Naive thymus-derived CD8-positive, alpha-beta T cell (primary cell): Measurements from ENCODE around the gene MTCL3.

ENCODE experiments used
- ATAC-seq, 2 donors: fragments of 150-1000 bp; cut with Tn5 transposase in 1 of 2; sonication (Bioruptor Pico), chemical (Tn5 transposase) in 1 of 2; 1 replicate in 1 of 2; 2 replicates in 1 of 2; pipeline ENCODE4 v1.10.0; 2021; ENCODE audit warnings: mild to moderate bottlenecking in 2 of 2, moderate library complexity in 2 of 2
- POLR2A ChIA-PET: fragments of 350-600 bp; sonication (Branson Sonifier 250); formaldehyde crosslinking; loops from one replicate; lab custom pipeline; 2021; ENCODE audit warnings: antibody characterized with exemption; lab: Charles Lee
- DNase-seq, 10 donors: peaks; one replicate each; pipeline versions ENCODE4 v3.0.0 to v3.0.0-alpha.2; 2020 to 2022
- H3K27ac Mint-ChIP-seq, 10 donors: one replicate each; pipeline ENCODE4 v1.8.0; 2020 to 2022; ENCODE audit warnings: mild to moderate bottlenecking in 10 of 10, mixed read lengths in 10 of 10, moderate library complexity in 4 of 10, inconsistent platforms in 1 of 10
- H3K27me3 Mint-ChIP-seq, 5 donors: one replicate each; pipeline ENCODE4 v1.8.0; 2021 to 2022; ENCODE audit warnings: mixed read lengths in 5 of 5
- H3K36me3 Mint-ChIP-seq, 3 donors: one replicate each; pipeline ENCODE4 v1.8.0; 2020 to 2022; ENCODE audit warnings: mixed read lengths in 3 of 3, mild to moderate bottlenecking in 2 of 3, inconsistent platforms in 1 of 3
- H3K4me1 Mint-ChIP-seq, 4 donors: one replicate each; pipeline ENCODE4 v1.8.0; 2021 to 2022; ENCODE audit warnings: mixed read lengths in 4 of 4
- H3K4me3 Mint-ChIP-seq, 10 donors: one replicate each; pipeline ENCODE4 v1.8.0; 2020 to 2022; ENCODE audit warnings: mild to moderate bottlenecking in 10 of 10, mixed read lengths in 10 of 10, moderate library complexity in 6 of 10, inconsistent platforms in 1 of 10
- H3K9me3 Mint-ChIP-seq, 9 donors: one replicate each; pipeline ENCODE4 v1.8.0; 2020 to 2022; ENCODE audit warnings: mixed read lengths in 9 of 9, mild to moderate bottlenecking in 3 of 9, inconsistent platforms in 1 of 9, moderate library complexity in 1 of 9

The MTCL3 gene

DNA sequence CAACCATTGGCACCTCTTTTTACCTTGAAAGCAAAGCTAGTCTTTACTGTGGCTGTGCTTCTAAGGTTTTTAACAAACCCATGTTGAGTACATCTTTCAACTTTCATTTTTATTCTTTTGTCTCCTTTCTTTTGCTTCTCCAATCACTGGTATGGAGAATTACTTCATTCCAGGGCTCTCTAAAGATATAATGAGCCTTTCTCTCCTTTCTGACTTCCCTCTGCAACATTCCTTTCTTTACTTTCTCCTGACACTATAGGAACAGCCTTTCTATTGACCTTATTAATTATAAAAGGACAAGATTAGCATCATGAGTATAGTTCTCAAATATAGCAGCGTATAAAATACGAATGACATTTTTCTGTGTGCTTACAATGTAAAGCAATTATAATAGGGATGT lies 36.8 kb downstream of the MTCL3 start:
- Mint-ChIP-seq H3K4me1 (peaks cover 13 to 22% (median 20%) of the 10 kb centered on the region in 4 donors), H3K36me3 (peaks cover 0 to 9% (median 0%) of the 10 kb centered on the region in 3 donors), H3K27ac (no peak overlapping the region), H3K9me3 (no peaks in the 10 kb centered on the region), H3K4me3 (no peak overlapping the region), H3K27me3 (peaks cover 0 to 12% (median 6%) of the 10 kb centered on the region in 5 donors)
- DNase-seq (no peak), ATAC-seq (no peak)
- POLR2A ChIA-PET, result no interaction called here

DNA sequence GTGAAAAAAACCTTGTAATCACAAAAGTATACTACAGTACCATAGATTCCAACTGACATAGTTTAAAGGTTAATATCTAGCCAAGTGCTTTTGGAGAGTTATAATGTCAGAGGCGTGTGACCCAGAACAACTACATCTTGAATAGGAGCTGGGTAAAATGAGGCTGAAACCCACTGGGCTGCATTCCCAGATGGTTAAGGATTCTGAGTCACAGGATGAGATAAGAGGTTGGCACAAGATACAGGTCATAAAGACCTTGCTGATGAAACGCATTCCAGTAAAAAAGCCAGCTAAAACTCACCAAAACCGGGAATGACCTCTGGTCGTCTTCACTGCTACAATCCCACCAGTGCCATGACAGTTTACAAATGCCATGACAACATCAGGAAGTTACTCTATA lies 37.5 kb downstream of the MTCL3 start:
- Mint-ChIP-seq H3K36me3 (peaks cover 0 to 9% (median 0%) of the 10 kb centered on the region in 3 donors), H3K4me1 (peaks cover 13 to 22% (median 20%) of the 10 kb centered on the region in 4 donors)

DNA sequence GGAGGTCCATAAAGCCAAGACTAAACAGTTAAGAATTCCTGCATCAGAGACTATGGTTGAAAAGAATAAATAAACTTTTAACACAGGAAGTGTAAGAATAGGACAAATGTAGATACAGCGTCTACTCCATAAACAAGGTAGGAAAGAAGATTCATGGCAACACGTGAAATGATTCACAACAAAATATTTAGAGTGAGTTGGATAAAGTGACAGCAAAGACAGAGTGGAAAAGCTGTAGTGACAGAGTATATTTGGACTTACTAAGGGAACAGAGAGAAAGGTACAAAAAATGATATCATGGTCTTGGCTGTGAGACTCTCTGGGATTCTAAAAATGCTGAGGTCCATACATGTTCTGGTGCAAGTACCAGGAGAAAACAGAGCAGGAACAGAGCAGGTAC lies 38.0 kb downstream of the MTCL3 start:
- POLR2A ChIA-PET, result no interaction called here
- H3K36me3 Mint-ChIP-seq, result peaks cover 0 to 11% (median 1%) of the 10 kb centered on the region in 3 donors
- no peak overlapping the region for H3K27ac Mint-ChIP-seq
- no peak overlapping the region for H3K4me3 Mint-ChIP-seq
- peaks cover 13 to 22% (median 20%) of the 10 kb centered on the region in 4 donors for H3K4me1 Mint-ChIP-seq
- DNase-seq (no peak), ATAC-seq (no peak)
- H3K27me3 Mint-ChIP-seq, result peaks cover 0 to 12% (median 8%) of the 10 kb centered on the region in 5 donors
- H3K9me3 Mint-ChIP-seq, result peaks cover 0 to under 1% (median 0%) of the 10 kb centered on the region in 9 donors

More for the DNA sequence above, 37.5 kb downstream of the MTCL3 start:
- H3K4me3 Mint-ChIP-seq, result no peak overlapping the region
- H3K27me3 Mint-ChIP-seq, result peaks cover 0 to 12% (median 7%) of the 10 kb centered on the region in 5 donors
- POLR2A ChIA-PET, result no interaction called here
- no peak overlapping the region for H3K27ac Mint-ChIP-seq
- ATAC-seq (no peak), DNase-seq (no peak)
- no peaks in the 10 kb centered on the region for H3K9me3 Mint-ChIP-seq

DNA sequence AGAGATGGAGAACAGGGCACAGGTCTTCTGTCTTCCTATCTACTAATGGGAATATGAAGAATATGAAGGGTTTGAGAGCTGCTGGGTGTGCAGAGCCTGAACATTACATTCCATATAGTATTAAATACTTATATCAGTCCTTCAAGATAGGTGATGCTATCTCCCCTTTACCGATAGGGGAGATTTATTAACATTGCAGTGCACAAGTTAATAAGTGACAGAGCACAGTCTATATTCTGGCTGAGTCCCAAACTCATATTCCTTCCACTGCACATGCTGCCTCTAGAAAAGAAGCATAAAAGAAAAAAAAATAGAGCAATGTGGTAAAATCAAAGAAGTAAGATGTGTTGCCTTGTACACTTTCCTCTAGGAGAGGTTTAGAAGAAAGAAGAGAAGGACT lies 41.5 kb downstream of the MTCL3 start:
- H3K36me3 Mint-ChIP-seq, result peaks cover 0 to 18% (median 2%) of the 10 kb centered on the region in 3 donors
- POLR2A ChIA-PET, result no interaction called here

DNA sequence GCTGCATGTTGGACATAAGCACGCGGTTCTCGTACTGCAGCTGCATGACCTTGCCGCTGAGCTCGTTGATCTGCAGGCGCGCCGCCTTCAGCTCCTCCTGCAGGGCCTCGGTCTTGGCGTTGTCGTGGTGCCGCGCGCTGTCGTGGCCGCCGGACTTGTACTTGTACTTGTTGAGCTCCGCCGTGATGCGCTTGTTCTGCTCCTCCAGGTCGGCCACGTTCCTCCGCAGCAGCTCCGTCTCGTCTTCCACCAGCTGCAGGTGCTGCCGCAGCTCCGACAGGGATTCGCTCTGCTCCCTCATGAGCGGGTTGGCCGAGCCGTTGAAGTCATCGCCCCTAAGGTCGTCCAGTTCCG lies 43.3 kb downstream of the MTCL3 start:
- Mint-ChIP-seq H3K4me1 (no peaks in the 10 kb centered on the region), H3K27me3 (peaks cover 0 to 12% (median 8%) of the 10 kb centered on the region in 5 donors), H3K4me3 (peak overlapping the region in 1 of 10 donors; percentile 46), H3K27ac (no peak overlapping the region), H3K9me3 (peaks cover 0 to 3% (median 0%) of the 10 kb centered on the region in 9 donors), H3K36me3 (peaks cover 0 to 18% (median 2%) of the 10 kb centered on the region in 3 donors)
- ATAC-seq (no peak), DNase-seq (no peak)
- POLR2A ChIA-PET, result no interaction called here

More for the DNA sequence above, 41.5 kb downstream of the MTCL3 start:
- no peaks in the 10 kb centered on the region for H3K4me1 Mint-ChIP-seq
- peaks cover 0 to 12% (median 8%) of the 10 kb centered on the region in 5 donors for H3K27me3 Mint-ChIP-seq
- ATAC-seq (no peak), DNase-seq (no peak)
- no peak overlapping the region for H3K27ac Mint-ChIP-seq
- H3K9me3 Mint-ChIP-seq, result peaks cover 0 to 3% (median 0%) of the 10 kb centered on the region in 9 donors
- no peak overlapping the region for H3K4me3 Mint-ChIP-seq

DNA sequence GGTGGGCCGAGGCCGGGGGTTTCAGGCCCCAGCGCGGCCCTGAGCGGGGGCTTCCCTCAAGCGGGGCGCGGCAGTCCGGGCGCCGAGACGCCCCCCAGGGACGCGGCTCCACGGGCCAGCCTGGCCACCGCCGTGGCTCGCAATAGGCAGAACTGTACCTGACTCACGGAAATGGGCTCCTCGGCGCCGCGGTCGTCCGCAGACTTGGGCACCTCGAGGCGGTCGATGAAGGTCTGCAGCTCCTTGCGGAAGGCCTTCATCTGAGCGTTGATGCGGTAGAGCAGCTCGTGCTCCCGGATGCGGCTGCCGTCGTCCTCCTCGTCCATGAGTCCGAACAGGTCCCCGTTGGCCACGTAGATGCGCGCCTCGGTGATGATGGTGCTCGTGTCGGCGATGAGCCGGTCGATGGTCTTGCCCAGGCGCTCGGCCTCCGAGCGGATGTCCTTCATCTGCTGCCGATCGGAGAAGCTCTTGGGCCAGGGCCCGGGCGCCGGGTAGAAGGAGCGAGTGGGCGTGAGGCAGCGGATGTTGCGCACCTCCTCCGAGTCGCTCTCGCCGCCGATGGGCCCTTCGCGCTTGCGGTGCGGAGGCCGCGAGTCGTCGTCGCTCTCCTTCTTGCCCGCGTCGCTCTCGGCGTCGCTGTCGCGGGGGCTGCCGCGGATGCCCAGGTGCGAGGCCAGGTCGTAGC lies 43.9 kb downstream of the MTCL3 start:
- peak overlapping the region in 1 of 10 donors; percentile 46 for H3K4me3 Mint-ChIP-seq

DNA sequence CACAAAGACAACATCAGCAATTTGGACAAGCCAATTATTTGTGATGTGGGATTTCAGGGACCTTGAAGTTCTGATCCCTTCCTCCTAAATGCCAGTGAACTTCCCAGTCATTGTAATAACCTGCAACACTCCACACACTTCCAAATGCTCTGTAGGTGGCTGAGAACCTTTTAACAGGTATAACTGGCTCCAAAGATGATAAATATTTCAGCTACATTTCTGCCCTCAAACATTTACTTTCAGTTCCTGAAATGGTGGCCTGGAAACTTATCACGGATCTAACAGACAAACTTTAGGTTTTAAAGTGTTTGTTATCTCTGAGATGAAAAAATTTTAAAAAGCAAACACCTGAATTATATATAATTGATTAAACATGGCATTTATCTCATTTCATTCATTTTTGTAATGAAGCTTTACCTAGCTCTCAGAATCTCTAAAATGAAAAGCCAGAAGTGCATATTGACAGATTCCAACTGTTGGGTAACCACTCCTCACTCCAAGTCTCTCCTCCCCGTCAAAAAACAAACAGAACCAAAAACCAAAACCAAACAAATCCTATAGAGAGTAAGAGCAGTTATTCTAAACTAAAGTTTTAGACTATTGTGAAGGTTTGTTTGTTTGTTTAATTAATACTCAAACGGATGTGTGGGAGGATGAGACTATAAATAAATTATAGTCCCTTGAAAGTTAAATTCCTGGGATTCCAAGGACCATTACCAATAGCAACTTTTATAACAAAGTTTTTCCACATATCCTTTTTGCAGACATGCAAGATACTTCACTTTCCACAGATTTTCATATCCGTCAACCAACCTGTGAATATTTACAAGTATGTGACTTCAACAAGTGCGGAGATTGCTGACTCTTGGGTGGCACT lies 47.5 kb downstream of the MTCL3 start:
- H3K4me1 Mint-ChIP-seq, result no peaks in the 10 kb centered on the region
- peaks cover 0 to 9% (median 2%) of the 10 kb centered on the region in 3 donors for H3K36me3 Mint-ChIP-seq

More for the DNA sequence above, 43.9 kb downstream of the MTCL3 start:
- peaks cover 0 to 12% (median 8%) of the 10 kb centered on the region in 5 donors for H3K27me3 Mint-ChIP-seq
- ATAC-seq, result no peak
- peaks cover 0 to 3% (median 0%) of the 10 kb centered on the region in 9 donors for H3K9me3 Mint-ChIP-seq
- H3K36me3 Mint-ChIP-seq, result peaks cover 0 to 18% (median 2%) of the 10 kb centered on the region in 3 donors
- DNase-seq, result no peak
- no peak overlapping the region for H3K27ac Mint-ChIP-seq
- POLR2A ChIA-PET, result no interaction called here
- H3K4me1 Mint-ChIP-seq, result no peaks in the 10 kb centered on the region

DNA sequence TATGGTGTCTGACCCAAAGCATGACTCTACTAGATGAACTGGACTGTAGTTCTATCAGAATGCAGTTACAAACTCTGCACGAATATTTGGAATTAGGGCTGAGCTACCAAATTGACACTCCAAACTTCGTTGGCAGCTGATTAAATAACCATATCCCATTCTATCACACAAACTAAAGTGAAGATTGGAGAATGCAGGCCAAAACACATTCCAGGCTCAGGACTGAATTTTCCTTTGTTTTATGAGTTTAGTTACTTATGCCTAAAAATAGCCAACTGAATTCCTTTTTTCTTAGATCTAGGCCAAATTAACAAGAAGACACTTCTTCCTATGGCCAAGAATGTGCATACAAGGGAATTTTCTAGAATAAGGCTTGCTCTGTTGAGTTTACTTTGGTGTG lies 50.2 kb downstream of the MTCL3 start:
- H3K36me3 Mint-ChIP-seq, result peaks cover 0 to 2% (median 0%) of the 10 kb centered on the region in 3 donors
- no peak for DNase-seq
- H3K27me3 Mint-ChIP-seq, result peaks cover 0 to 1% (median 0%) of the 10 kb centered on the region in 5 donors
- no peaks in the 10 kb centered on the region for H3K9me3 Mint-ChIP-seq
- H3K27ac Mint-ChIP-seq, result no peak overlapping the region
- POLR2A ChIA-PET, result no interaction called here
- no peak for ATAC-seq
- no peaks in the 10 kb centered on the region for H3K4me1 Mint-ChIP-seq
- no peak overlapping the region for H3K4me3 Mint-ChIP-seq

More for the DNA sequence above, 47.5 kb downstream of the MTCL3 start:
- POLR2A ChIA-PET, result no interaction called here
- H3K9me3 Mint-ChIP-seq, result peaks cover 0 to 3% (median 0%) of the 10 kb centered on the region in 9 donors
- H3K27me3 Mint-ChIP-seq, result peaks cover 0 to 5% (median 0%) of the 10 kb centered on the region in 5 donors
- DNase-seq (no peak), ATAC-seq (no peak)
- H3K27ac Mint-ChIP-seq, result no peak overlapping the region
- no peak overlapping the region for H3K4me3 Mint-ChIP-seq

DNA sequence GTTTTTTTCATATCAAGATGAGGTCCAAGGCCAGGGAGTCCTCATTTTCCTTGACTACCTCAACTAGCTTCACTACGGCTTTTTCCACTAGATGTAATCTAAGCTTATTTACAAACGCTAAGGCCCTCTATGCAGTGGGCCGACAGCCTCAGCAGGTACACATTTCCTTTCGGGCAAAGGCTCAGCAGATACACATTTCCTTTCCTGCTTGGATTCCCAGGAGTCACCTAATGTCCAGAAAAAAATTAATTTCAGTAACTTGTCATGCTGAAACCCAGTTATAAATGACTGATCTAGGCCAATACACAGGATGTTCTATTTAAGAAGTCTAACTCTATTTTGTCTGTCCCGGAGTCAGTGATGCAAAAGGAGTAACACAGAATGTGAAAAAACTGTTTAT lies 52.7 kb downstream of the MTCL3 start:
- POLR2A ChIA-PET, result no interaction called here
- Mint-ChIP-seq H3K36me3 (no peaks in the 10 kb centered on the region), H3K4me3 (no peak overlapping the region), H3K4me1 (no peaks in the 10 kb centered on the region), H3K27ac (no peak overlapping the region), H3K27me3 (no peaks in the 10 kb centered on the region), H3K9me3 (no peaks in the 10 kb centered on the region)
- DNase-seq (no peak), ATAC-seq (no peak)

DNA sequence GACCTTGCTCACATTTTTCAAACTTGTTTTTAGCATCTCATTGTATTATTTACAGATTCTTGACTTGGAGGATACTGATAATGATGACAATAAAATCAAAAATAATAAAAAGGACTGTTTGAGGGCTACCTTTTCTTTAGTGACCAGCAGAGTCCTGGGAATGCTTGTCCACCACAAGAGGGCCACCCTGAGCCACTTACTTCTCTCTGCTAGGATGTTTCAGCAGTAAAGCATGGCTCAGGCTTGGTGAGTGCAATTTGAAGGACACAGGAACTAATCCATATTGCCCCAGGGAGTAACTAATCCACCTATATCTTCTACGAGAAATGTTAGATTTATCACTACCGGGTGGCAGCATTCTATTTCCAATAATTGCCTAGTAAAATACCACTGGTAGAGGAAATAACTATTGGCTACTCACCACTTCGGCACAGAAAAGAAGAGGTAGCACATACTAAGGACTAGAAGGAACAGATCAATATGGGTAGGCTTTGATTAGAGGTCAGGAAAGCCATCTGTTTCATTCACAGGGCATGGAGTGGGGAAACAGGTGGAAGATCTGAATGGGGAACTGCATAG lies 54.2 kb downstream of the MTCL3 start:
- Mint-ChIP-seq H3K4me1 (no peaks in the 10 kb centered on the region), H3K27ac (no peak overlapping the region), H3K9me3 (no peaks in the 10 kb centered on the region), H3K4me3 (no peak overlapping the region), H3K36me3 (no peaks in the 10 kb centered on the region), H3K27me3 (no peaks in the 10 kb centered on the region)
- ATAC-seq (peak; percentile 38 to 60), DNase-seq (peak; percentile 5 to 74 (median 34))
- POLR2A ChIA-PET, result no interaction called here

DNA sequence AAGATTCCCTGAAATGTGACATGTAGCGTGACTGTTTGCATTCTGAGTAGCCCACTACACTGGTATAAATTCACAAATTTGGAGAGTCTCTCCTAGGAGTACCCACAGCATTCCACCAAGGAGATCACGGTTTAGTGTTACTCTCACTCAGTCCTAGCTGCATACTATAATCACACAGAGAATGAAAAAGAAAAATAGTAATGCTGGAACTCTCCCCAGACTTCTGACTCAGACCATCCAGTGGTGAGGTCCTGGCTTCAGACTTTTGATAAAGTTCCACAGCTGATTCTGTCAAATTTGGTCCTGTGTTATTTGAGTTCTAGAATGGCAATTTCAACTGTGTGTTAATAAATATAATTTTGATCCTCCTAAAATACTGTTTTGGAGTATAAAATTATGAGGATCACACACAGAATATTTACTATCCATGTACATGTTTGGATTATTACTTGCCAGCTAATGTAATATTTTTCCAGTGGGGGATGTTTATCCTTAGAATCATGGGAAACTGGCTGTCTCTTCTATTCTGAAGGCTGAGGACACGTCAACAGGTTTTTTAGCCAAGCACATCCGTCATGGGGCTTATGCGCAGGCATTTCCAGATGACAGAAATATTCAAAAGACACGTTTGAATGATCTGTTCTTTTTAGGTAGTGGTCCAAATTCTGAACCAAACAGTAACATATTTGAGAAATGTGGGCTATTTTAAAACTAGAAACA lies 54.8 kb downstream of the MTCL3 start:
- no peak overlapping the region for H3K4me3 Mint-ChIP-seq
- no peak overlapping the region for H3K27ac Mint-ChIP-seq
- H3K27me3 Mint-ChIP-seq, result peaks cover 0 to 1% (median 0%) of the 10 kb centered on the region in 5 donors
- POLR2A ChIA-PET, result no interaction called here
- no peaks in the 10 kb centered on the region for H3K9me3 Mint-ChIP-seq
- DNase-seq (no peak), ATAC-seq (no peak)
- H3K36me3 Mint-ChIP-seq, result no peaks in the 10 kb centered on the region
- no peaks in the 10 kb centered on the region for H3K4me1 Mint-ChIP-seq

DNA sequence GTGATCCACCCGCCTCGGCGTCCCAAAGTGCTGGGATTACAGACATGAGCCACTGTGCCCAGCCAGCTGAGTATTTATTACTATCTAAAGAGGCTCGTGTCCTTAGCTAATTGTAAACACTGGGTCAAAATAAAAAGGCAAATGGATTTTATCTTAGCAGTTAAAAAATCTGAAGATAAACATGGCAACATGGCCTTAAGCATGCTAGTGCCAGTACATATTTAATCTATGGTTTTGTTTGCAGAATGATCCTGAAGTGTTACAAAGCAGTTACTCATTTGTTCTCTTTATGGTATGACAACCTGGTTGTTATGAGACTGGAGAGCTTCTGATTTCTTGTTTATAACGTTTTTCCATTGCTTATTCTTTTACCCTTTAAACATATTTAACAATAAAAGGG lies 56.1 kb downstream of the MTCL3 start:
- Mint-ChIP-seq H3K4me1 (no peaks in the 10 kb centered on the region), H3K4me3 (no peak overlapping the region), H3K36me3 (no peaks in the 10 kb centered on the region), H3K9me3 (no peaks in the 10 kb centered on the region), H3K27ac (no peak overlapping the region), H3K27me3 (peaks cover 0 to 3% (median 1%) of the 10 kb centered on the region in 5 donors)
- DNase-seq (no peak), ATAC-seq (no peak)
- POLR2A ChIA-PET, result no interaction called here
